ENCODE data around the gene STAG1.
A peak's percentile ranks its signal among the peaks of the same experiment; 100 is the strongest.
"Not testable (repeated sequence)": the region's sequence is repeated elsewhere in the genome, so short reads cannot be mapped to it uniquely, and the experiment has no call there.

The STAG1 gene

GRCh38 chr3:136434429-136434828, 317.7 kb downstream of the STAG1 start:
- peak overlapping the region; percentile 2 for H3K27ac Mint-ChIP-seq
- no peak overlapping the region for H3K4me3 Mint-ChIP-seq
- H3K36me3 Mint-ChIP-seq, result peaks cover 25% of the 10 kb centered on the region
- H3K4me1 Mint-ChIP-seq, result no peaks in the 10 kb centered on the region
- H3K9me3 Mint-ChIP-seq, result peaks cover 5% of the 10 kb centered on the region
- H3K27me3 Mint-ChIP-seq, result no peaks in the 10 kb centered on the region

- Mint-ChIP-seq H3K4me1 (no peaks in the 10 kb centered on the region), H3K27me3 (no peaks in the 10 kb centered on the region), H3K27ac (no peak overlapping the region), H3K9me3 (peaks cover 5% of the 10 kb centered on the region), H3K4me3 (no peak overlapping the region), H3K36me3 (peaks cover 25% of the 10 kb centered on the region)
Observed at GRCh38 chr3:136432685-136433084, 319.5 kb downstream of the STAG1 start.

- Mint-ChIP-seq H3K27ac (no peak overlapping the region), H3K4me3 (no peak overlapping the region), H3K4me1 (no peaks in the 10 kb centered on the region), H3K36me3 (peaks cover 19% of the 10 kb centered on the region), H3K27me3 (no peaks in the 10 kb centered on the region), H3K9me3 (peaks cover 5% of the 10 kb centered on the region)
Observed at GRCh38 chr3:136428167-136428566, 324.0 kb downstream of the STAG1 start.

- Mint-ChIP-seq H3K4me1 (no peaks in the 10 kb centered on the region), H3K4me3 (no peak overlapping the region), H3K27me3 (no peaks in the 10 kb centered on the region), H3K9me3 (peaks cover 5% of the 10 kb centered on the region), H3K27ac (no peak overlapping the region), H3K36me3 (peaks cover 15% of the 10 kb centered on the region)
Observed at GRCh38 chr3:136427236-136427635, 324.9 kb downstream of the STAG1 start.

GRCh38 chr3:136414476-136414875, 337.7 kb downstream of the STAG1 start:
- Mint-ChIP-seq H3K27ac (peak overlapping the region; percentile 38), H3K36me3 (peaks cover 24% of the 10 kb centered on the region), H3K4me3 (no peak overlapping the region), H3K4me1 (no peaks in the 10 kb centered on the region), H3K9me3 (no peaks in the 10 kb centered on the region), H3K27me3 (no peaks in the 10 kb centered on the region)

GRCh38 chr3:136412307-136412706, 339.9 kb downstream of the STAG1 start:
- no peaks in the 10 kb centered on the region for H3K9me3 Mint-ChIP-seq
- H3K36me3 Mint-ChIP-seq, result peaks cover 26% of the 10 kb centered on the region
- no peak overlapping the region for H3K4me3 Mint-ChIP-seq
- H3K27me3 Mint-ChIP-seq, result no peaks in the 10 kb centered on the region
- no peaks in the 10 kb centered on the region for H3K4me1 Mint-ChIP-seq
- no peak overlapping the region for H3K27ac Mint-ChIP-seq

- Mint-ChIP-seq H3K9me3 (no peaks in the 10 kb centered on the region), H3K4me3 (no peak overlapping the region), H3K4me1 (no peaks in the 10 kb centered on the region), H3K36me3 (peaks cover 16% of the 10 kb centered on the region), H3K27ac (no peak overlapping the region), H3K27me3 (no peaks in the 10 kb centered on the region)
Observed at GRCh38 chr3:136409549-136409948, 342.6 kb downstream of the STAG1 start.

GRCh38 chr3:136404056-136404455, 348.1 kb downstream of the STAG1 start:
- Mint-ChIP-seq H3K27ac (no peak overlapping the region), H3K27me3 (no peaks in the 10 kb centered on the region), H3K4me1 (no peaks in the 10 kb centered on the region), H3K36me3 (peaks cover 9% of the 10 kb centered on the region), H3K9me3 (no peaks in the 10 kb centered on the region), H3K4me3 (no peak overlapping the region)

GRCh38 chr3:136396916-136397315, 355.3 kb downstream of the STAG1 start:
- no peak overlapping the region for H3K27ac Mint-ChIP-seq

GRCh38 chr3:136390574-136390973, 361.6 kb downstream of the STAG1 start:
- peaks cover 4% of the 10 kb centered on the region for H3K36me3 Mint-ChIP-seq
- no peaks in the 10 kb centered on the region for H3K27me3 Mint-ChIP-seq
- no peaks in the 10 kb centered on the region for H3K4me1 Mint-ChIP-seq
- no peak overlapping the region for H3K4me3 Mint-ChIP-seq
- no peaks in the 10 kb centered on the region for H3K9me3 Mint-ChIP-seq
- no peak overlapping the region for H3K27ac Mint-ChIP-seq

More at GRCh38 chr3:136396916-136397315, 355.3 kb downstream of the STAG1 start:
- no peaks in the 10 kb centered on the region for H3K9me3 Mint-ChIP-seq
- no peaks in the 10 kb centered on the region for H3K4me1 Mint-ChIP-seq
- peaks cover 5% of the 10 kb centered on the region for H3K36me3 Mint-ChIP-seq
- no peak overlapping the region for H3K4me3 Mint-ChIP-seq
- H3K27me3 Mint-ChIP-seq, result no peaks in the 10 kb centered on the region

GRCh38 chr3:136387031-136387430, 365.1 kb downstream of the STAG1 start:
- H3K4me1 Mint-ChIP-seq, result no peaks in the 10 kb centered on the region

GRCh38 chr3:136385457-136385856, 366.7 kb downstream of the STAG1 start:
- no peaks in the 10 kb centered on the region for H3K4me1 Mint-ChIP-seq
- peaks cover 5% of the 10 kb centered on the region for H3K36me3 Mint-ChIP-seq
- no peak overlapping the region for H3K4me3 Mint-ChIP-seq
- no peak overlapping the region for H3K27ac Mint-ChIP-seq
- no peaks in the 10 kb centered on the region for H3K27me3 Mint-ChIP-seq
- no peaks in the 10 kb centered on the region for H3K9me3 Mint-ChIP-seq

More at GRCh38 chr3:136387031-136387430, 365.1 kb downstream of the STAG1 start:
- peaks cover 5% of the 10 kb centered on the region for H3K36me3 Mint-ChIP-seq
- no peaks in the 10 kb centered on the region for H3K27me3 Mint-ChIP-seq
- H3K9me3 Mint-ChIP-seq, result no peaks in the 10 kb centered on the region
- H3K4me3 Mint-ChIP-seq, result no peak overlapping the region
- H3K27ac Mint-ChIP-seq, result no peak overlapping the region

- no peaks in the 10 kb centered on the region for H3K4me1 Mint-ChIP-seq
- H3K27ac Mint-ChIP-seq, result no peak overlapping the region
- H3K9me3 Mint-ChIP-seq, result no peaks in the 10 kb centered on the region
- H3K4me3 Mint-ChIP-seq, result no peak overlapping the region
- peaks cover 12% of the 10 kb centered on the region for H3K36me3 Mint-ChIP-seq
- H3K27me3 Mint-ChIP-seq, result no peaks in the 10 kb centered on the region
Observed at GRCh38 chr3:136381051-136381450, 371.1 kb downstream of the STAG1 start.

- Mint-ChIP-seq H3K9me3 (no peaks in the 10 kb centered on the region), H3K27ac (no peak overlapping the region), H3K4me1 (no peaks in the 10 kb centered on the region), H3K27me3 (no peaks in the 10 kb centered on the region), H3K36me3 (peaks cover 12% of the 10 kb centered on the region), H3K4me3 (no peak overlapping the region)
Observed at GRCh38 chr3:136380530-136380929, 371.6 kb downstream of the STAG1 start.

GRCh38 chr3:136378011-136378410, 374.2 kb downstream of the STAG1 start:
- H3K36me3 Mint-ChIP-seq, result peaks cover 17% of the 10 kb centered on the region
- no peaks in the 10 kb centered on the region for H3K27me3 Mint-ChIP-seq
- no peak overlapping the region for H3K4me3 Mint-ChIP-seq
- no peaks in the 10 kb centered on the region for H3K9me3 Mint-ChIP-seq
- no peak overlapping the region for H3K27ac Mint-ChIP-seq
- no peaks in the 10 kb centered on the region for H3K4me1 Mint-ChIP-seq

GRCh38 chr3:136377508-136377907, 374.7 kb downstream of the STAG1 start:
- no peaks in the 10 kb centered on the region for H3K9me3 Mint-ChIP-seq
- no peak overlapping the region for H3K4me3 Mint-ChIP-seq
- no peaks in the 10 kb centered on the region for H3K27me3 Mint-ChIP-seq
- H3K27ac Mint-ChIP-seq, result no peak overlapping the region
- H3K4me1 Mint-ChIP-seq, result no peaks in the 10 kb centered on the region
- peaks cover 18% of the 10 kb centered on the region for H3K36me3 Mint-ChIP-seq

GRCh38 chr3:136375800-136376199, 376.4 kb downstream of the STAG1 start:
- H3K27me3 Mint-ChIP-seq, H3K9me3 Mint-ChIP-seq, H3K4me1 Mint-ChIP-seq, H3K27ac Mint-ChIP-seq, H3K4me3 Mint-ChIP-seq: not testable (repeated sequence)
- peaks cover 21% of the 10 kb centered on the region for H3K36me3 Mint-ChIP-seq

Data from activated naive CD4-positive, alpha-beta T cell treated with anti-CD3 and anti-CD28 coated beads, Interleukin-2, amount 50 U/mL, for 24 hours (primary cell).